Measurements from ENCODE around the gene CNTNAP3. TPM values are rescaled to one million over a fixed set of nuclear protein-coding genes. Genes with fewer than 3 reads are reported as not detected.
"Not testable (repeated sequence)": the region's sequence is repeated elsewhere in the genome, so short reads cannot be mapped to it uniquely, and the experiment has no call there.

CNTNAP3 gene
- total RNA-seq, 2 experiments from 2014 or later = not detected

- not testable (repeated sequence) for DNase-seq, H3K4me3 Mint-ChIP-seq, H3K27me3 Mint-ChIP-seq, H3K9me3 Mint-ChIP-seq, H3K27ac Mint-ChIP-seq, H3K36me3 Mint-ChIP-seq, H3K4me1 Mint-ChIP-seq
These were observed 257.6 kb downstream of the CNTNAP3 start for GRCh38 chr9:39030204-39031019.

GRCh38 chr9:39028855-39029254 lies 259.1 kb downstream of the CNTNAP3 start:
- not testable (repeated sequence) for H3K27me3 Mint-ChIP-seq, H3K4me1 Mint-ChIP-seq, DNase-seq, H3K4me3 Mint-ChIP-seq, H3K36me3 Mint-ChIP-seq, H3K27ac Mint-ChIP-seq, H3K9me3 Mint-ChIP-seq

- H3K27ac Mint-ChIP-seq, H3K27me3 Mint-ChIP-seq, H3K4me1 Mint-ChIP-seq, H3K9me3 Mint-ChIP-seq, DNase-seq, H3K4me3 Mint-ChIP-seq, H3K36me3 Mint-ChIP-seq: not testable (repeated sequence)
These were observed 259.8 kb downstream of the CNTNAP3 start for GRCh38 chr9:39028168-39028567.

- H3K9me3 Mint-ChIP-seq, H3K27ac Mint-ChIP-seq, H3K36me3 Mint-ChIP-seq, DNase-seq, H3K27me3 Mint-ChIP-seq, H3K4me1 Mint-ChIP-seq, H3K4me3 Mint-ChIP-seq: not testable (repeated sequence)
These were observed 261.9 kb downstream of the CNTNAP3 start for GRCh38 chr9:39025911-39026588.

Other genes with a start within 250 kb of the CNTNAP3 start
- gene SPATA31A1, start 67.5 kb upstream of the CNTNAP3 start, total RNA-seq = not detected